ENCODE measurements around the gene FBXW11.

GRCh38 chr5:171992305-171992704 is 14.1 kb downstream of the FBXW11 start:
- TF ChIP-seq CTCF (IDR thresholded peaks at IDR 0.05): no peak
- no peak for TF ChIP-seq POLR2A (IDR thresholded peaks at IDR 0.05)
- no peak for TF ChIP-seq EP300 (IDR thresholded peaks at IDR 0.05; ENCODE audit: low read depth)

Data from transverse colon (tissue), 3 donors.